Hematopoietic multipotent progenitor cell treated with erythropoietin and hydrocortisone succinate and interleukin-3 and kit ligand, for 17 days (in vitro differentiated cells): Measurements from ENCODE around the gene OR5B21.

Experiments
- DNase-seq: peaks from one replicate; pipeline ENCODE4 v3.0.0-alpha.2; 2015; ENCODE audit warnings: low spot score

The OR5B21 gene

DNA sequence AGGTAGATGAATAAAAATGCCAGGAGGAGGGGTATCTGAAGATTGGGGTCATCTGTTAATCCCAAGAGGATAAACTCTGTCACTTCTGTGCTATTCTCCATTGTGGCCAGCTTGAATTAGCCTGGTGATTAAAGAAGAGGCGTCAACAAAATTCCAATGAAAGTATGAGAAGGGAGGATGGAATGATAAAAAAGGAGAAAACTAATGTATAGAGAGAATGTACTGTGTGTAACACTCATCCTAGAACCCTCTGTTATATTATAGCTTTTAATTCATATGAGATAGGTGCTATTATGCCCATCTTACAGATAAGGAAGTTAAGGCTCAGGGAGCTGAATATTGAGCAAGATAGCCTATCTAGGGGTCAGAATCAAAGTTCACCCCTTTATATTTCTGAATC, at the start of gene OR5B21:
Gene OR5B21, minus strand, starts transcription at position 101 of the 400 bp plus-strand sequence. Its CDS starts 0 bp downstream, at position 101.
- DNase-seq = no peak

DNA sequence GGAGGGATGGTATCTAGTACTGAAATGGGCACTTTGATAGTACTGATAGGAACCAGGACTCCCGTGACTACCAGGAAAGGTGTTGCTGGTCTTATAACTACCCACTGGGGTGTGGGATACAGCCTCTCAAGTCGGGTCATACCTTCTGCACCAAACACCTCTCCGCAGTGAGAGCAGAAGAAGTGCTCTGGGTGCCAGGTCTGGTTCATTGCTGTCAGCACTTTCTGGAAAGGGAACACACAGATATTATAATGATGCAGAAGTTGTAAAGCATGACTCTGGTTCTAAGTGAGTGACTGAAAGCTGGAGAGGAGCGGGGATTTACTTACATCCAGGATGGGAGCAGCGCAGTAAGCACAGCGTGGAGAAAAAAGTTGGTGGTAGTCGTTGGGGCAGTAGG, 41.7 kb upstream of the OR5B21 start:
- DNase-seq = no peak

DNA sequence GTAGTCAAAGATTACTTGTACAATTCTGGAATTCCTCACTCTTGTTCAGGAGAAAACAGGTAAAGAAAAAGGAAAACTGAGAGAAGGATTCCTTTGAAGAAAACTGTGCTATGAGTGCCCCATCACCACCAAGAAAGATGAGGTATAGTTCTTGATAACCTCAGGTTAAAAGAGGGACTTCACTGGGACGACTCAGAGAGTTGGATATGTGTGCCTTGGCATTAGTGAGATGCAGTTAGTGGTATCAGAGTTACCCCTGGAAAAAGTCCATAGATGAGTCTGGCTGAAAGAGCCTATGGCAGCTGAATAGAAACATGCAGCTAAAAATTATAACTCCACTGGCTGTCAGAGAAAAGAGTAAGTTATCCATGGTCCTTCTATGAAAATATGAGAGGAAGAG, 38.9 kb upstream of the OR5B21 start:
- no peak for DNase-seq

DNA sequence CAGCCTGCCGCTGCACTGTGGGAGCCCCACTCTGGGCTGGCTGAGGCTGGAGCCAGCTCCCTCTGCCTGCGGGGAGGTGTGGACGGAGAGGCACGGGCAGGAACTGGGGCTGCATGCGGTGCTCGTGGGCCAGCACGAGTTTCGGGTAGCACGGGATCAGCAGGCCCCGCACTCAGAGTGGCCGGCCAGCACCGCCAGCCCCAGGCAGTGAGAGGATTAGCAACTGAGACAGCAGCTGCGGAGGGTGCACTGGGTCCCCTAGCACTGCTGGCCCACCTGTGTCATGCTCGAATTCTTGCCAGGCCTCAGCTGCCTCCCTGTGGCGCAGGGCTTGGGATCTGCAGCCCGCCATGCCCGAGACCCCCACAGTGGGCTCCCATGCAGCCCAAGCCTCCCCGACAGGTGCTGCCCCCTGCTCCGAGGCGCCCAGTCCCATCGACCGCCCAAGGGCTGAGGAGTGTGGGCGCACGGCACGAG, 24.0 kb upstream of the OR5B21 start:
- DNase-seq = no peak

DNA sequence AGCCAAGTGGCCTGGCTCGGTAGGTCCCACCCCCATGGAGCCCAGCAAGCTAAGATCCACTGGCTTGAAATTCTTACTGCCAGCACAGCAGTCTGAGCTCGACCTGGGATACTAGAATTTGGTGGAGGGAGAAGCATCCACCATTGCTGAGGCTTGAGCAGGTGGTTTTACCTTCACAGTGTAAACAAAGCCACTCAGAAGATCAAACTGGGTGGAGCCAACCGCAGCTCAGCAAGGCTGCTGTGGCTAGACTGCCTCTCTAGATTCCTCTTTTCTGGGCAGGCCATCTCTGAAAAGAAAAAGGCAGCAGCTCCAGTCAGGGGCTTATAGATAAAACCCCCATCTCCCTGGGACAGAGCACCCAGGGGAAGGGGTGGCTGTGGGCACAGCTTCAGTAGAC, 22.3 kb upstream of the OR5B21 start:
- no peak for DNase-seq

DNA sequence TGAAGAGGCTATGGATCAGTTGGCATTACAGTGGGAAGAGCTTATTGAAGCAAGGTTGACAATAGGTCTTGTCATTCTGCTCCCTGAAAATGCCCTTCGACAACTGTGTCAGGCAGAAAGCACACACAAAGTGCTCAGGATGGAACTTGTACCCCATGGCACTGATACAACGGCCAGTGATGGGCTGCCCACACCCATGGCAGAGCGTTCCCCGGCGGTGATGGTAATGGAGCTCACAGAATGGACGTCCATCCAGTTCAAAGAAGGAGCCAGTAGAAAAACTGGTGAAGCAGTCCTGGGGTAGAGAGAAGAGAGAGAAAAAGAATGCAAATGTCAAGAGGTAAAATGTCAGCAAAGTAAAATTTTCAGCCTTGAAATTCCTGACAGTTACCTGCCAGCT, 19.5 kb upstream of the OR5B21 start:
- DNase-seq = no peak

DNA sequence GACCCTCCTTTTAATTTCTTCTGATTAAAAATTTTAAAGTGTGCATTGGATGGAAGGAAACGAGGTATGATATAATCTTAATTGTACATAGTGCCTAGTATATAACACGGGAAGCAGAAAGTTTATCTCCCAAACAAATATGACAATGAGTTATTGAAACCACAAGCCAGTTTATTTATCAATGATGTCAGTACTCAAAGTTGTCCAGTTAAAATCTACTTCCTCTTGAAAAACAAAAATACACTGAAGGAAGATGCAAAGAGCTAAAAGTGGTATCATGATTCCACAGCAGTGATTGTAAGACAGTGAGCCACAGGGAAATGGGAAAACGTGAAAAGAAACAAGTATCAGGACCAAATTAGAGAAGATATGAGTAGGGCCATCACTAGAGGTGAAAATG, 18.8 kb upstream of the OR5B21 start:
- DNase-seq = no peak

DNA sequence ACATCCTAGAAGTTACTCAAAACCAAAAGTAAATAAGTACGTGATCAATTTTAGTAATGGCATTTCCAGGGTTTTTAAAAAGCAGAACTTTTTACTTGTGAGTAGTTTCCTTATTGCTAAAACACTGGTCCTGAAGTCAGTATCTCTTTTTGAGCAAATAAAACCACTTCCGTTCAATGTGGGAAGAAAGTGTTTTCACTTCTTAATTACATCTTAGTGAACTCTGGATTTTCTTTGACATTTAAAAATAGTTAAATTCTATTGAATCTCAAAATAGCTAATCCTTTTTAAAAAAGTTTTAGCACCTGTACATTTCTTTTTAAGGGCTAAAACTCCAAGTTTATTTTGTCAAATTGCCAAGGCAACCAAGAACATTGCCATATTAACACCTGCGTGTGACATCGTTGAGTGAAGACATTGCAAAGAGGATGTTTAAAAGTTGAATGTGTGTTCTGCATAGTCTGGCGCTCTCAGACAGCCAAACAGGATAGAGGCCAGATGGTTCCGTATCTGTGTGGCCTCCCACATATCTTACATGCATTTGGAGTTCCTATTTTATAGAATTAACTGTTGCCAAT, 17.2 kb upstream of the OR5B21 start:
- DNase-seq = no peak

DNA sequence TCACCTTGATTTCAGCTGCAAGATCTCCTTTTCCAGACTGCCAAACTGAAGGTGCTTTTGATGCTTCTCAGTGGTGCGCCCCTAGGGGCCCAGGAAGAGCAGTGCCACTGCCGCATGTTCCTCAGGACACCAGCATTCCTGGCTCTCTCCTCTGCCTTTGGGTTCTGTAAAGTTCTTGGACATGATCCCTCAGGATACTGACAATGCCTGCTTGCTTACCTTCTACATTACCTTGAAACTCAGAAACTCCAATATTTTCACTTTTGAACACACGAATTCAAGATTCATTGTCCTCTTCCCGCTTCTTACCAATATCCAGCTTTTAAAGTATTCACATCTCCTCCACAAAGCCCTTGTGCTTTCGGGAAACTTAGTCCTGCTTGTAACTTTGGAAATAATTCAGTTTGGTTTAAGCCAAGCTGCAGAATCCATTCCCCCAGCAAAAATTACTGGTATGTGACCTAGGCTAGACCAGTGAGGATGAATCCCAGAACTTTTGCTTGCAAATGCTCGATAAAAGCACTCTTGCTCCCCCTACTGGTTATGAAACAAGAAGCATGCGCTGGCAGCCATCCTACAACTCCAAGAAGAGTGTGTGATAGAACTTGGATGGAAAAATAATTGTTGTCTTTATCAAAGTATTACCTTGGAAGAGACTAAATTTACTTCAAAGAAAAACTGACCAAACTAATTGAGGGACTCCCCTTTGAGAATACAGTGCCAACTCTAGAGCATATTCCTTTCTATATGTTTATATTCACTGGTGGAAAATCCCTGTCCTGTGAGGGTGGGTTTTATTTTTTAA, 16.5 kb upstream of the OR5B21 start:
- DNase-seq = peak; percentile 75

DNA sequence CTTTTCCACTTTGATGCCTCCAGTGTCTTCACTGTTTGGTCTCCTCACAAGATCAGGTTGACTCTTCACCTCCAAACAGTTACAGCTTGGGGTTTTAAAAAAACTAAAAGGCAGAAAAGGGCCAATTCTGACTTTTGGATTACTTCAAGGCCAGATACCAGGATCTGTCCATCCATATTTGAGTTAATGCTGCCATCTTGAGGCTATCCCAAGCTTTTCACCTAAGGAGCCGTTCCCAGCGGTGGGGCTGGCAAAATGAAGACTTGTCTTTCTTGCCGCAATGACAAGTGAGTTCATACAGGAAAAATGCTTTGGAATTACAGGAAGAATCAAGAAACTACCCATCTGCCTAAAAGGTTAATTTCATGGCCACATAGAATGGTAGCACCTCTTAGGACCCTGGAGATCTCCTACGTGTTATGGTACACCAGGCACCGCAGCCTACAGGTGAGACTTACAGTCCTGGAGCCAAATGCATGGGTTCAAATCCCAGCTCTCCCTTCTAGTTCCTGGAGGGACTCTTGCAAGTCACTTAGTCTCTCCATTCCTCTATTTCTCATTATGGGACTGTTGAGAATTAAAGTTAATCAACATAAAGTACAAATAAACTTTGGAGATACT, 6.0 kb upstream of the OR5B21 start:
- DNase-seq = peak; percentile 16

DNA sequence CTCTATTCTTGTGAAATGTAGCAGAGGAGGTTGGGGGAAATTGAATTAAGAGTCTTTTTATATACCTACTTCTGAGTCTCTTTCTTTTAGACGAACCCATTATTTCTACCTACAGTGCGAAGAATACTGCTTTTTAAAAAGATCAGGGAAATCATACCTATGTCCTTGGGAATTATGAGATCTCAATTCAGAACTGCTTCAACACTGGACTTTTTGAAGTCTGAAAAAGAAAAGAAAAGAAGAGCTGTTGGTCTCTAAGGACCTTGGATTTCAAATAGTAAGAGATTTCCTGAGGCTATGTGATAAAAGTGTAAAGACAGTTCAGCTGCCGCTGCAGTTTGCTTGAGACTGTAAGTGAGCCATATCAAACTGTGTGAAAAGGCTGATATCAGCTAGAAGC, 3.7 kb upstream of the OR5B21 start:
- DNase-seq = no peak

DNA sequence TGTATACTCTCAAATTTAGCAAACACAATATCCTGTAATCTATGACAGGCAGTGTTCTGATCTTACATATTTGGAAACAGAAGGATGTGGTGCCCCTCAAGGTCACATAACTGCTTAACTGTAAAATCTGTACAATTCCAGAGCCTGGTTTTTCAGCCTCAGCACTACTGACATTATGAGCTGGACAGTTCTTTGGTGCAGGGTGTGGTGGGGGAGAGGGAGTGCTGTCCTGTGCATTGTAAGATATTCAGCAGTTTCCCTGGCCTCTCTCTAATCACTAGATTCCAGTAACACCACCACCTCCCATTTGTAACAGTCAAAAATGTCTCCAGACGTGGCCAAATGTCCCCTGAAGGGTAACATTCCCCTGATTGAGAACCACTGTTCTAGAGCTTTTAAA, 1.8 kb upstream of the OR5B21 start:
- no peak for DNase-seq

DNA sequence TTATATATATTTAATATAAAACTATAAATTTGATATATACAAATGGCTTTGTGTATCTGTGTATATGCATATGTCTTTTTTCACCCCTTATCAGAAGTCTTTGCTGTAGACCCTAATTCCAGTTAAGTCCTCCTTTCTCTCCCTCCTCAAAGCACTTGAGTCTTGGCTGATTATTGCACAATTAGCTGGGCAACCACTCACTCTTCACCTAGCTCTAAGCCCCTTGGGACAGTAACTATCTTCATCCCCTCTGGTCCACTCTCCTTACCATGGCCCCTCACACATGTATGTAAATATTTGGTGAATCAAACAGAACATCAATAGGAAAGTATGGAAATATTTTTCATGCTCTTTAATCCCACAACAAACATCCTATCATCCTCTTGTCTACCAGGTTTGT, 909 bp upstream of the OR5B21 start:
- no peak for DNase-seq

DNA sequence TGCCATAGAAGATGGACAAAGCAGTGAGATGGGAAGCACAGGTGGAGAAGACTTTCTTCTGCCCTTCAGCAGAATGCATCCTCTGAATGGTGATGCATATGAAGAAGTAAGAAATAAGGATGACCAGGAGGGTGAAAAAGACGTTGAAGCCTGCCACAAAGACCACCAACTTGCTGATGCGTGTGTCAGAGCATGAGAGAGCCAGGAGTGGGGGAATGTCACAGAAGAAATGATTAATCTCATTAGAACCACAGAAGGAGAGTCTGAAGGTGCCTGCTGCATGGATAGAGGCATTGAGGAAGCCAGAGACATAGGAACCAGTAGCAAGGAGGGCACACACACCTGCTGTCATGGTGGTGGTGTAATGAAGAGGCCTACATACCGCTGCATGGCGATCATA, 550 bp downstream of the OR5B21 start:
- DNase-seq = no peak

DNA sequence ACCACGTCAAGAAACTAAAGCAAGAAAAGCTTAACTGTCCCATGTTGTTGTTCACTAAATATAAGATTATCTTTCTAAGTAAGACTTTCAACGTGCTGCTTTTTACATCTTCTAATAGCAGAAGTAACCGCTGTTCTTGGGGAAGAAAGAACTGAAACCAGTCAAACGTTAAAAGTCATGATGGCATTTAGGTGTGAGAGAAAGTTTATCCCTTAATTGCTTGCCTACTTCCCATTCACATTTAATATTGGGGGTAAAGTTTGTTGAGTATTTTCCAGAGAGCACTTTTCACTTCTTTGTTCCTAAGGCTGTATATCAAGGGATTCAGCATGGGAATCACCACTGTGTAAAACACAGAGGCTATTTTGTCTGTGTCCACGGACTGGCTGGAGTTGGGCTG, 970 bp downstream of the OR5B21 start:
- DNase-seq = no peak

DNA sequence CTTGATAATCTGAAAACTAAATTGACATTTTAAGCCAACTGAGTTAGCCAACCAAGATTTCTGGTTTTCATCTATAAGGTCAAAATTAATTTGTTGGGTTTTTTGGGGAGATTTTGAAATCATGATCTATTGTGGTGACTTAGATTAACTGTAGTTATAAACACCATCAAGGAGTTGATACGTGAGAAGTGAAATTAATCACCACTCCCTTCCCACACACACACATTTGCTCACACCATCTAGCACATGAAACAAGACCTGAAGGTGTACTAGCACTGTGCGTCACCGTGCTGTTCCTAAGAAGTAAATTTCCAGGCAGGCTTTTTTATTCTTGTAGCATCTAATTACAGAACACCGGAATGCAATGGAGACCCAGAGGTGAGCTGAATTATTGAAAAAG, 2.1 kb downstream of the OR5B21 start:
- DNase-seq = no peak

DNA sequence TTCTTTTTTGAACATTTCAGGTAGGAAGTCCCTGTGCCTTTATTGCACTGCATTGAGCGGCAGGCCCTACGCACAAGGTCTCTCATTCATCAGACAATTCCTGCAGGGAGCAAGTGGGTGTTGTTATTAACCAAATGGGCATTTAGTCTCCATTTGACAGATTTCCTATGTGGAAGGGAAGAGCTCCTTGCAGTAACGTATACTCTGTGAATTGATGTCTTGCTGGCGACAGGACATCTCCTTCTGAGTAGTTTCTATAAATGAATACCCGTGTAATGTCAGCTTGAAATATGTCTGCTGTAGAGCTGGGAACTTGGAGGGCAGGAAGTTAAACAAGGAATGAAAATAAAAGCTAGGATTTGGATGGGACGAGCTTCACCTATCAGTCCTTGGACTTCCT, 3.7 kb downstream of the OR5B21 start:
- no peak for DNase-seq

DNA sequence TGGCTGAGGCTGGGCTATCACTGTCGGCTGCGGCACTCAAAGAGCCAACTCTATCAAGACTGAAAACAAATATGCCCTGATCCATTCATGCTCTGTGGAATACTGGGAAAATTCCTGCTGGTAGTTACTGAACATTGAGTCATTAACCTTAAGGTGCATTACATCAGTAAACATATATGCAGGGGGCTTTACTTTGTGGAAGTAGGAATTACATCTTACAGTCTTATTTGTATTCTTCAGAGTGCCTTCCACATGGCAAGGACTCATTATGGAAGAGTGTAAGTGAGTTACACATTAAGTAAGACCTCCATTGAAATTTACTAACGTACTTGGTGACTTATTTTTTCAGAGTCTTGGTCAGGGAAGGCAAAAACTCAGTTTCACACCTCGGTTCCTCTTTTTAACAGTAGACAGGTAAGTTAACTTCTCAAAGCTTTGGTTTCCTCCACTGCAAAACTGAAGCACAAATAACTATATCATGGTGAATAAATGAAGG, 4.5 kb downstream of the OR5B21 start:
- DNase-seq = no peak

DNA sequence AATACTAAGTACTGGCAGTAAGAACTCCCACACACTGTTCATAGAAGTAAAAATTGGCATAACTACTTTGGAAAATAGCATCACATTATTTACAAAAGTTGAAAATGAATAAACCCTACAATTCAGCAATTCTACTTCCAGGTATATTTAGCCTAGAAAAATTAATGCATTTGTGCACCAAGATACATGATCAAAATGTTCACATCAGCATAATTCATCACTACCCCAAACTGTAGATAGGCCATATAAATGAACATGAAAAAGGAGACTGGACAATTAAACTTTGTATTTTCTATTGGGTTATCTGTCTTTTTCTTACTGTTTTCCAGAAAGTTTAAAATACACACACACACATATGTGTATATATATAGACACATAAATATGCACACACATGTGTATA, 5.9 kb downstream of the OR5B21 start:
- no peak for DNase-seq

DNA sequence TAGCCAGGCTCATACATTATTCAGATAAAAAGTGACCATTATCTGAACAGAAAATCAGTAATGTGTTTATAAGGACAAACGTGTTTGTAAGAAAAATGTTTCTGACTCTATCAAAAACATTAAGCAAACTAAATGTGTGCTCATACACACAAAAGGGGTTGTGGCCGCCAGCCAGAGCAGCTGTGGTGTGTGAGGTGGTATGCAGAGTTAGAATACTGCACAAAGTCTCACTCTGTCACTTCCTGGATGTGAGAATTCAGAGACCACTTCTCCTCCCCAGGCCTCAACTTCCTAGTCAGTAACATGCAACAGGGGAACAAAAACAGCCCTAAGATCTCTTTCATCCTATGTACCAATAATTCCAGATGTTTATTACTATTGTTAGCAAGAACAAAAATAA, 9.4 kb downstream of the OR5B21 start:
- no peak for DNase-seq

DNA sequence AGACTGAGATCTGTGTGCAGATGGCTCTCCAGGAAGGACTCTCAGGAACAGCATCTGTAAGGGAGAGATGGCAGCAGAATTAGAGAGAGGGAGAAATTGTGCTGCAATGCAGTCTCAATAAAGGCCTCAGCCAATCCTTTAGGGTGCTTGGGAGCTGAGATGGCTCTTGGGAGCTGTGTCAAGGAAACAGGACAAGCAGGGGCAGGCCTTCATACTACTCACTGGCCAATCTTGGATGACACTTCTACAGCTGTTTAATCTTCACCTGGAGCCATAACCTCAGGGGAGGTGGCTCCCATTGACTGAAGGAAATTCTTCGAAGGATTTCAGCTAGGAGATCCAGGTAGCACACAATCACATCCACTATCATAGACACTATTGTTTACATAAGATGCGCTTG, 10.0 kb downstream of the OR5B21 start:
- DNase-seq = no peak

DNA sequence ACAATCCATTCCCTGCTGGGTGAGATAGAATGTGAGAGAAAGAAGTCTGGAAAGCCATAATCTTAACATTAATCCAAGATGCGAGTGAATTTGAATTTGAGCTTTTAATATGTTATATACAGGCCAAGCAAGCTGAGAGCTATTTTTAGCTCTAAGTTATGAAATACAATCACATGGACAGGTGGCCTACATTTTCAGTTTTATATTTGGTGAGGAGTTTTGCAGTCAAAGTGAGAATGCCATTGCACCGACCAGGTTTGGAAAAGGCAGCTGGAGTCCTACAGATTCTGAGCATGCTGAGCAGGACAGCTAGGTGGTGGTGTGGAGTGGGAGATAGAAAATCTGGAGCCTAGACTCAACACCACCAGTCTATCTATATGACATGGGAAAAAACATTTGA, 12.0 kb downstream of the OR5B21 start:
- DNase-seq = no peak

DNA sequence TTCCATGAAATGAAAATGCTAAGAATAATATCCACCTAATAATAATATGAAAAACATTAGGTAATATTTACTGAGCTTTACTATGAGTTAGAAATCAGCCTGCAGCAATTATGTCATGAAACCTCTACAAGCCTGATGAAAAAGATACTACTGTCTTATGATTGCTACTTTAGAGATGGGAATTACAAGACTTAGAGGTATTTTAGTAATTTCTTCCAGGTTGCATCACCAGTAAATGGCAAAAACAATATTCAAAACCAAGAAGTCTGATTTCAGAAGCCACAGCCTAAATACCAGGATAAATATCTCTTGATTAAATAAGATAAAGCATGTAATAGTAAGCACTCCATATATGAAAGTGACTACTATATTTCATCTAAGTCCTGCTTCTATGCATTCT, 13.8 kb downstream of the OR5B21 start:
- DNase-seq = no peak
